B cell (primary cell): ENCODE measurements around the gene HOXD1. TPM values are rescaled to one million over a fixed set of nuclear protein-coding genes. Genes with fewer than 3 reads are reported as not detected.

Source experiments
- ATAC-seq: fragments of 200-7000 bp; cut with Tn5 transposase; one replicate; pipeline ENCODE4 v1.10.0; 2021; ENCODE audit warnings: low read depth, mild to moderate bottlenecking, moderate number of reproducible peaks, moderate library complexity
- CTCF ChIA-PET: fragments of 350-600 bp; sonication (Branson Sonifier 250); formaldehyde crosslinking; loops from one replicate; lab custom pipeline; 2021; ENCODE audit warnings: antibody characterized with exemption, inconsistent platforms; lab: Charles Lee
- POLR2A ChIA-PET: fragments of 350-600 bp; sonication (Branson Sonifier 250); formaldehyde crosslinking; loops from one replicate; lab custom pipeline; 2021; ENCODE audit warnings: antibody characterized with exemption; lab: Charles Lee
- DNase-seq: peaks from one replicate; pipeline ENCODE4 v3.0.0; 2013
- H2AFZ ChIP-seq: 2 replicates; pipeline ENCODE4 v1.6.1; 2012; ENCODE audit warnings: mild to moderate bottlenecking, low read depth, low read length; ENCODE audit not compliant: insufficient read depth, poor library complexity, severe bottlenecking
- H3K27ac ChIP-seq, 2 donors: 1 replicate in 1 of 2; 2 replicates in 1 of 2; pipeline ENCODE4 v1.5.1; 2012 to 2013; ENCODE audit warnings: low read length in 2 of 2, mild to moderate bottlenecking in 2 of 2, moderate library complexity in 1 of 2
- H3K27me3 ChIP-seq, 4 experiments: fragments of 200-600 bp in 1 of 4; sonication (generic) in 1 of 4; replicated peaks in 1 of 4; 1 replicate in 2 of 4; 2 replicates in 2 of 4; pipeline versions ENCODE4 v1.6.1 to v1.7.0; 2013 to 2016; ENCODE audit warnings: low read length in 3 of 4, mild to moderate bottlenecking in 2 of 4, mixed read lengths in 1 of 4, moderate library complexity in 1 of 4; ENCODE audit not compliant: insufficient read depth in 4 of 4, control insufficient read depth in 3 of 4; ENCODE audit errors: control extremely low read depth in 1 of 4
- H3K36me3 ChIP-seq, 2 experiments: replicated peaks in 1 of 2; 1 replicate in 1 of 2; 2 replicates in 1 of 2; pipeline versions ENCODE4 v1.6.1 to v1.7.1; 2013; ENCODE audit warnings: low read length in 1 of 2; ENCODE audit not compliant: insufficient read depth in 2 of 2, control insufficient read depth in 1 of 2; ENCODE audit errors: control extremely low read depth in 1 of 2, extremely low read depth in 1 of 2
- H3K4me1 ChIP-seq, 2 donors: fragments of 200-600 bp in 1 of 2; sonication (generic) in 1 of 2; 1 replicate in 1 of 2; 2 replicates in 1 of 2; pipeline versions ENCODE4 v1.5.1 to v1.6.1; 2013 to 2017; ENCODE audit warnings: low read length in 2 of 2; ENCODE audit not compliant: control insufficient read depth in 2 of 2, insufficient read depth in 2 of 2
- H3K4me2 ChIP-seq: replicated peaks from 2 replicates; pipeline ENCODE3; 2012; ENCODE audit warnings: mild to moderate bottlenecking, low read depth, low read length; ENCODE audit not compliant: poor library complexity, severe bottlenecking
- H3K4me3 ChIP-seq, 5 experiments: fragments of 200-600 bp in 1 of 5; sonication (generic) in 1 of 5; 1 replicate in 3 of 5; 2 replicates in 2 of 5; pipeline versions ENCODE4 v1.5.1 to v1.7.0; 2011 to 2016; ENCODE audit warnings: low read length in 4 of 5, mild to moderate bottlenecking in 4 of 5, low read depth in 2 of 5, control low read depth in 1 of 5, moderate library complexity in 1 of 5; ENCODE audit not compliant: insufficient read depth in 1 of 5; ENCODE audit errors: control extremely low read depth in 1 of 5, extremely low read depth in 1 of 5
- H3K79me2 ChIP-seq: fragments of 200-600 bp; sonication (generic); one replicate; pipeline ENCODE4 v1.6.0; 2016; ENCODE audit warnings: low read length; ENCODE audit not compliant: control insufficient read depth, insufficient read depth
- H3K9ac ChIP-seq: fragments of 200-600 bp; sonication (generic); 2 replicates; pipeline ENCODE4 v1.6.1; 2017; ENCODE audit warnings: mild to moderate bottlenecking, low read length, moderate library complexity
- H3K9me3 ChIP-seq, 3 donors: one replicate each; pipeline versions ENCODE4 v1.6.1 to v1.7.1; 2013; ENCODE audit warnings: low read length in 2 of 3; ENCODE audit not compliant: control insufficient read depth in 2 of 3, insufficient read depth in 1 of 3; ENCODE audit errors: control extremely low read depth in 1 of 3
- H4K20me1 ChIP-seq: 2 replicates; pipeline ENCODE4 v1.6.0; 2012; ENCODE audit warnings: mild to moderate bottlenecking, low read length; ENCODE audit not compliant: insufficient read depth, control insufficient read depth, poor library complexity, severe bottlenecking
- H3K27ac Mint-ChIP-seq: one replicate; pipeline ENCODE4 v1.8.0; 2021; ENCODE audit warnings: mixed read lengths
- H3K27me3 Mint-ChIP-seq: one replicate; pipeline ENCODE4 v1.8.0; 2021; ENCODE audit warnings: mixed read lengths
- H3K4me1 Mint-ChIP-seq: one replicate; pipeline ENCODE4 v1.8.0; 2021; ENCODE audit warnings: mixed read lengths
- H3K4me3 Mint-ChIP-seq: one replicate; pipeline ENCODE4 v1.8.0; 2021; ENCODE audit warnings: mixed read lengths
- H3K9me3 Mint-ChIP-seq: one replicate; pipeline ENCODE4 v1.8.0; 2022; ENCODE audit warnings: mixed read lengths; ENCODE audit not compliant: insufficient read depth
- CTCF ChIP-seq: fragments of 200-600 bp; IDR thresholded peaks from one replicate; pipeline ENCODE4 v1.8.0; 2022; ENCODE audit warnings: antibody characterized with exemption, mild to moderate bottlenecking
- EZH2 ChIP-seq: IDR thresholded peaks from 2 replicates; pipeline ENCODE4 v1.6.1; 2012; ENCODE audit warnings: borderline replicate concordance, low read depth, mild to moderate bottlenecking, moderate library complexity, low read length; ENCODE audit not compliant: insufficient read depth, poor library complexity, severe bottlenecking
- WGBS: methylation state at CpG from one replicate; pipeline ENCODE4 v1.1.5; 2013; ENCODE audit warnings: missing lambda C conversion rate; ENCODE audit not compliant: insufficient coverage; 5-methylcytosine and 5-hydroxymethylcytosine counted together
- intact Hi-C: fragments of 100-400 bp; cut with micrococcal nuclease; formaldehyde crosslinking; loops from one replicate; pipeline ENCODE4 v1.10.0; 2022
- polyA plus RNA-seq: library from polyadenylated mRNA; depleted of rRNA; stranded (reverse); fragments of >200 nt; gene quantifications from 2 replicates; pipeline ENCODE4 v1.2.3, GENCODE V29; 2012
- total RNA-seq, 2 donors: library from RNA; stranded (reverse); fragments of 120-200 nt in 1 of 2; gene quantifications; 1 replicate in 1 of 2; 2 replicates in 1 of 2; pipeline versions ENCODE4 v1.2.3 to v1.2.4, GENCODE V29; 2013 to 2022

HOXD1 gene
- total and polyA plus RNA-seq, 2 donors (not counting 1 experiment from before 2014, with no cell fraction given) = not detected

GRCh38 chr2:176154576-176155252, 33.8 kb upstream of the HOXD1 start:
- no peak overlapping the region for H3K4me3 Mint-ChIP-seq
- intact Hi-C loops = no loop called here
- TF ChIP-seq CTCF (no peak), EZH2 (no peak)
- Histone ChIP-seq H3K4me2 (no peak overlapping the region), H3K9ac (no peak overlapping the region), H3K4me1 (peaks cover 8 to 14% of the 10 kb centered on the region in 2 donors), H3K27me3 (peaks cover 0 to 83% (median 47%) of the 10 kb centered on the region in 4 experiments), H3K27ac (no peak overlapping the region), H4K20me1 (no peaks in the 10 kb centered on the region), H3K4me3 (no peak overlapping the region), H2AFZ (no peak overlapping the region), H3K79me2 (no peaks in the 10 kb centered on the region), H3K36me3 (no peaks in the 10 kb centered on the region), H3K9me3 (peaks cover 0 to 36% (median 0%) of the 10 kb centered on the region in 3 donors)
- POLR2A ChIA-PET = no interaction called here
- H3K9me3 Mint-ChIP-seq = peaks cover 2% of the 10 kb centered on the region
- peaks cover 69% of the 10 kb centered on the region for H3K27me3 Mint-ChIP-seq
- CTCF ChIA-PET = interaction anchor here (1.3 to 2.0 kb wide), 2 partner anchors 34 to 400 kb away, joined by 3 to 5 read pairs; no protein-coding TSS in a partner anchor
- DNase-seq = no peak
- ATAC-seq = no peak
- no peak overlapping the region for H3K27ac Mint-ChIP-seq
- 39% methylated on average over 9 of the region's 11 CpGs for WGBS
- H3K4me1 Mint-ChIP-seq = peaks cover 3% of the 10 kb centered on the region

- H3K27ac Mint-ChIP-seq = no peak overlapping the region
- Histone ChIP-seq H3K9me3 (peaks cover 0 to 40% (median 0%) of the 10 kb centered on the region in 3 donors), H3K9ac (no peak overlapping the region), H3K4me3 (no peak overlapping the region), H3K79me2 (no peaks in the 10 kb centered on the region), H4K20me1 (no peaks in the 10 kb centered on the region), H3K36me3 (no peaks in the 10 kb centered on the region), H3K4me1 (peaks cover 8 to 14% of the 10 kb centered on the region in 2 donors), H3K4me2 (no peak overlapping the region), H3K27ac (no peak overlapping the region), H2AFZ (no peak overlapping the region), H3K27me3 (peaks cover 0 to 83% (median 47%) of the 10 kb centered on the region in 4 experiments)
- ATAC-seq (no peak), DNase-seq (no peak)
- POLR2A ChIA-PET = no interaction called here
- H3K4me1 Mint-ChIP-seq = peaks cover 3% of the 10 kb centered on the region
- intact Hi-C loops = no loop called here
- TF ChIP-seq CTCF (no peak), EZH2 (no peak)
- WGBS = 10% methylated on average over 3 of the region's 6 CpGs
- peaks cover 2% of the 10 kb centered on the region for H3K9me3 Mint-ChIP-seq
- CTCF ChIA-PET = interaction anchor here (1.3 to 2.0 kb wide), 3 partner anchors 35 to 399 kb away, joined by 3 to 5 read pairs (median 3); no protein-coding TSS in a partner anchor
- no peak overlapping the region for H3K4me3 Mint-ChIP-seq
- H3K27me3 Mint-ChIP-seq = peaks cover 64% of the 10 kb centered on the region
Observed at GRCh38 chr2:176155356-176156044, 33.0 kb upstream of the HOXD1 start.
